ENCODE results near the gene ZNF816.
"Not testable (repeated sequence)": the region's sequence is repeated elsewhere in the genome, so short reads cannot be mapped to it uniquely, and the experiment has no call there.

Gene ZNF816

DNA sequence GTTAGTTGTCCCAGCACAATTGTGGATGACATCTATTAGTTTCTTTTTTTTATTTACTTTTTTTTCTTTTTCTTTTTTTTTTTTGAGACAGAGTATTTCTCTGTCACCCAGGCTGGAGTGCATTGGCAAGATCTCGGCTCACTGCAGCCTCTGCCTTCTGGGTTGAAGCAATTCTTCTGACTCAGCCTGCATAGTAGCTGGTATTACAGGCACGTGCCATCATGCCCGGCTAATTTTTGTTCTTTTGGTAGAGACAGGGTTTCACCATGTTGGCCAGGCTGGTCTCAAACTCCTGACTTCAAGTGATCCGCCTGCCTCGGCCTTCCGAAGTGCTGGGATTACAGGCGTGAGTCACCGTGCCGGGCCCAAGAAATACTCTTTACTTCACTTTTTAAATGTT is 38.0 kb downstream of the ZNF816 start:
- not testable (repeated sequence) for DNase-seq

DNA sequence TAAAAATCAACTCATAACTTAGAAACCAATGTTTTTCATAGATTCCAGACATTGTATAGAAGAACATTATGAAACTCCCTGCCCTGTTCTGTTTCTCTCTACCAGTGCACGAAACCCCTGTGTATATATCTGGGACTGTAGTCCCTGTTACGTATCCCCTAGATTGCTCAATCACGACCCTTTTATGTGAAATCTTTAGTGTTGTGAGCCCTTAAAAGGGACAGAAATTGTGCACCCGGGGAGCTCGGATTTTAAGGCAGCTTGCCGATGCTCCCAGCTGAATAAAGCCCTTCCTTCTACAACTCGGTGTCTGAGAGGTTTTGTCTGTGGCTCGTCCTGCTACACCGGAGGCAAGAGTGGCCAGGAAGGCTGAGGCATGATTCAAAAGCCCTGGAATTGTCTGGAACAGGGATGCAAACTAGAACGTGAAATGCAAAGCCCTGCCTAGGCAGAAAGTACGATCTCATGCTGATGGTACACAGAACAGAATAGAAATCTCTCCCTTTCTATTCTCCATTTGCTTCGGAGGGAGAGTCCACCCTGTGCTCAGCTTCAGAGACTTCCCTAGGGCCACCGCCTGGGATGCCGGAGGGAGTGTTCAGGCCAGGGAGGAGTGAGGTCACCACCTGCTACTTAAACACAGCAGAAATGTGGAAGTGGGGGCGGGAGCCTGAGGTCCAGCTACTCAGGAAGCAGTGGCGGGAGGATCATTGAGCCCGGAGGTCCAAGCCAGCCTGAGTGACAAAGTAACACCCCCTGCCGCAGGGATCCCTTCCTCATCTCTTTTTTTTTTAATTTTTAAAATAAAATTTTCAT is 38.7 kb downstream of the ZNF816 start:
- no peak for DNase-seq

DNA sequence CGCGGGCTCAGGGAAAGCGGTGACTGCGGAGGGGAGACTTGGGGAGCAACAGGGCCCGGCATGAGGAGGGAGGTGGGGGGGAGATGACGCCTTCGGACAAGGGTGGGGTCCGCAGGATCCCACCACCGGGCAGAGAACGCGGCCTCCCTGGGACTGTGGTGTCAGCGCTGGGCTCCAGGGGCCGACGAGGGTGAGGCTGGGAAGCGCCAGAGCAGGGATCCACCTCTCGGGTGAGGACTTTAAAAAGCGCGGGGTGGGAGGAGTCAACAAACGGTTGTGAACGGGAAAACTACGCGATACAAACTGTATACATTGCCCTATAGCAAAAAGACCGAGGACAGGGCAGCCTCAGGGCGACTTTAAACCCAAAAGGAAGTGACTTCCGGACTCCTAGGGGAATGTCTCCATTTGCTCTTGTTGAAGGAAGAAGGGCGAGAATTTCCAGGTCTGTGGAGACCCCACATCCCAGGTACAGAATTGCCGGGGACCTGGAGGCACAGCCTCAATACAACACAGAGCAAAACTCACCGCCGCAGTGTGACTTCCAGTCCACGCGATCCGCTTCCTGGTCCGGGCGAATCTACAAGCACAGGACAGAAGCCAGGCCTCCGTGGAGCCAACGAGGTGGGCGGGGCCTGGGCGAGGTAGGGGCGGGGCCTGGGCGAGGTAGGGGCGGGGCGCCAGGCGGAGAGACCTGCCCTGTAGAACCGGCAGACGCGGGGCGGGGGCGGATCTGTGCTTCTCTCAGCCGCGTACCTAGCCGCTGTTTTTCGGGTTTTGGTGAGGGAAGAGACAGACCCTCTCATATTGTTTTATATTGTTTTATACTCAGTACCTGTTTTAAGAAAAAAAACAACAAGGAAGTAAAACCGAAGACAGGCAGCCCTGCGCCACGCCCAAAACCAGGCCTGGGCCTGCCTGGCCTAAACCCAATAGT is 39.6 kb downstream of the ZNF816 start, which contains the start of gene ZNF888:
Gene ZNF888 (minus strand): TSS at position 588 of the 937 bp plus-strand sequence. CDS start 5,555 bp downstream, outside the sequence.
- DNase-seq = peak; percentile 80 to 81

DNA sequence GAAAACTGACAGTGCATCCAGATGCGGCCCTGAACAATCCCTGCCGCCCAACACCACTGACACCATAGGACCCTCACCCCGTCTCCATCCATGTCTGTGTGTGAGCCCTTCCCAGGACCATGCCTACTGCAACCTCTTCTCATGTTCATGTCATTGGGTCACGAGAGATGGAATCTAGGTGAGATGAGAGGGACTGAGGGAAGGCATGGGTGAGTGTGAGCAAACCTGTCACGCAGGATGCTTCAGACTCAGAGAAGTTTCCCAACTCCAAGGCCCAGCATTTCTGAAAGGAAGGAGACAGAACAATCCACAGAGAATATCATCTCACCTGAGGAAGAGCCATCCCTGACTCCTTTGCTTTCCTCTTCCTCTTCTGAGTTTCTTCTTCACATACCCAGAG is 45.1 kb downstream of the ZNF816 start:
- no peak for DNase-seq

DNA sequence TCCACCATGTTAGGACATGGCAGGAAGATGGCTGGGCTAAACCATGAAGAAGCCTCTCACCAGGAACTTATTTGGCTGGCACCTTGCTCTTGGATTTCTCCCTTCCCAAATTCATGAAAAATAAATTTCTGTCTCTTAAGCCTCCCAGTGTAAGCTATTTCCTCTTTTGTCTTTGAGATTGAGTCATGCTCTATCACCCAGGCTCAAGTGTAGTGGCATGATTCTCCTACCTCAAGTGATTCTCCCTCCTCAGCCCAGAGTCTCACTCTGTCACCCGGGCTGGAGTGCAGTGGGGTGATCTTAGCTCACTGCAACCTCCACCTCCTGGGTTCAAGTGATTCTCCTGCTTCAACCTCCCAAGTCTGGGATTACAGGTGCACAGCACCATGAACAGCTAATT is 52.0 kb downstream of the ZNF816 start:
- DNase-seq = no peak

DNA sequence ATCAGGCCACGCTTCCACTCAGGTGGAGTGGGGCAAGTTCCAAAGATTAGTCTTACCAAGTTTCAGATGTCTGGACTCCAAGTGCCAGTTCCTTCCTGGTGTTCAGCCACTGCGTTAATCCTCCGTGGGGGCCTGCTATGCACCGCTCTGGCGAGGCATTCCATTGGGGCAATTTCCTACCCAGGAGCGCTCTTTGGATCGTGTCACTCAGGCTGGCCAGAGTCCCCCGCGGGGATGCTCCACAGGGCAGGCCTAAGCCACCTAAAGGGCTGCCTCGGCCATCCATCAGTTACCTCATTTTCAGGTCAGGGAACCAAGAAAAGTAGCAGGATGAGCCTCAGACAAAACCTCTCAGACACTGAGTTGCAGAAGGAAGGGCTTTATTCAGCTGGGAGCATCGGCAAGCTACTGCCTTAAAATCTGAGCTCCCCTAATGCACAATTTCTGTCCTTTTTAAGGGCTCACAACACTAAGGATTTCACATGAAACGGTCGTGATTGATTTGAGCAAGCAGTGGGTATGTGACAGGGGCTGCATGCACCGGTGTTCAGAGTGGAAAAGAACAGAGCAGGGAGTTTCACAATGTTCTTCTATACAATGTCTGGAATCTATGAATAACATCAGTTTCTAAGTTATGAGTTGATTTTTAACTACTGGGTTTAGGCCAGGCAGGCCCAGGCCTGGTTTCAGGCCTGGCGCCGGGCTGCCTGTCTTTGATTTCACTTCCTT is 58.5 kb downstream of the ZNF816 start:
- DNase-seq = not testable (repeated sequence)

DNA sequence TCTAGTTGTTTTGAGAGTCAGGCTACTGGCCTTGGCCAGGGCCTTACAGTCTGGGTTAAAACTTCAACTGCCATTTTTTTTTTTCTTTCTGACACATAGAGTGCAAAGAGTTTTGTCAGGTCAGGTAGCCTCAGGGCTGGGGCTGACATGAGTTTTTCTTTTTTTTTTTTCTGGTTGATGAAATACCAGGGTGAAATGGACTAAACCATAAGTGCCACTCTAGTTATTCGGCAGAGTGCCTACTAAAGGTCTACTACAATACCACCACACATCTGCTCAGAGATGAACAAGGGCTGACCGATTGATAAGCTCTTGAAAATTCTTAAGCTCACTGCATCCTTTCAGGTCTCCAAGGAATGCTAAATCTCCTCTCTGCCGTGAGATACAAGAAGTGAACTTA is 60.8 kb downstream of the ZNF816 start:
- no peak for DNase-seq
